Panc1 (cell line): ENCODE results near the gene MARK4. TPM values are rescaled to one million over a fixed set of nuclear protein-coding genes. Genes with fewer than 3 reads are reported as not detected.
"Not testable (repeated sequence)": the region's sequence is repeated elsewhere in the genome, so short reads cannot be mapped to it uniquely, and the experiment has no call there.

ENCODE experiments used
- ATAC-seq: fragments of 200-7000 bp; cut with Tn5 transposase; 2 replicates; pipeline ENCODE4 v1.9.1; 2020; ENCODE audit warnings: mild to moderate bottlenecking, moderate library complexity
- BruUV-seq: library from RNA; stranded (reverse); fragments of 400-500 nt; replicated peaks from 2 replicates; lab custom pipeline; 2021; lab: Mats Ljungman, UMichigan
- CTCF ChIA-PET: fragments of 300-600 bp; sonication (Branson Sonifier 250); formaldehyde crosslinking; loops from one replicate; lab custom pipeline; 2022; ENCODE audit warnings: antibody characterized with exemption; lab: Charles Lee
- POLR2A ChIA-PET: fragments of 300-600 bp; sonication (Branson Sonifier 250); formaldehyde crosslinking; loops from one replicate; lab custom pipeline; 2022; ENCODE audit warnings: antibody characterized with exemption; lab: Charles Lee
- DNase-seq: peaks from one replicate; pipeline ENCODE4 v3.0.0-alpha.2; 2010; ENCODE audit warnings: low read depth, low spot score
- H3K27ac ChIP-seq: 2 replicates; pipeline ENCODE4 v1.5.1; 2011; ENCODE audit warnings: mild to moderate bottlenecking, low read length, inconsistent platforms
- H3K27me3 ChIP-seq: fragments of 200-500 bp; sonication (Bioruptor generic); 2 replicates; pipeline ENCODE4 v1.6.0; 2014; ENCODE audit warnings: low read length, inconsistent platforms; ENCODE audit not compliant: control insufficient read depth, insufficient read depth
- H3K36me3 ChIP-seq: fragments of 200-500 bp; sonication (Bioruptor generic); 2 replicates; pipeline ENCODE4 v1.5.1; 2014; ENCODE audit warnings: inconsistent platforms, mild to moderate bottlenecking, low read length, moderate library complexity; ENCODE audit not compliant: control insufficient read depth, insufficient read depth
- H3K4me1 ChIP-seq: 2 replicates; pipeline ENCODE4 v1.5.1; 2011; ENCODE audit warnings: inconsistent platforms, mild to moderate bottlenecking, low read length, moderate library complexity; ENCODE audit not compliant: control insufficient read depth, insufficient read depth
- H3K4me3 ChIP-seq, 2 experiments: 2 replicates each; pipeline ENCODE4 v1.5.1; 2011 to 2012; ENCODE audit warnings: low read depth in 2 of 2, low read length in 2 of 2, mild to moderate bottlenecking in 2 of 2, inconsistent platforms in 1 of 2, moderate library complexity in 1 of 2
- H3K9me3 ChIP-seq: fragments of 200-500 bp; sonication (Bioruptor generic); 2 replicates; pipeline ENCODE4 v1.5.1; 2014; ENCODE audit warnings: low read depth, mild to moderate bottlenecking, inconsistent platforms, low read length, moderate library complexity; ENCODE audit not compliant: control insufficient read depth, insufficient read depth
- POLR2AphosphoS5 ChIP-seq: IDR thresholded peaks from 2 replicates; pipeline ENCODE4 v1.6.1; 2012; ENCODE audit warnings: mild to moderate bottlenecking, low read depth, low read length, moderate library complexity
- REST ChIP-seq, 2 experiments: IDR thresholded peaks; 2 replicates each; pipeline ENCODE4 v1.6.1; 2011 to 2012; ENCODE audit warnings: low read depth in 2 of 2, control low read depth in 1 of 2, low read length in 1 of 2, mild to moderate bottlenecking in 1 of 2, moderate library complexity in 1 of 2; ENCODE audit not compliant: insufficient read depth in 1 of 2
- SIN3A ChIP-seq: IDR thresholded peaks from 2 replicates; pipeline ENCODE4 v1.6.1; 2012; ENCODE audit warnings: low read depth, mild to moderate bottlenecking, low read length, moderate library complexity, borderline replicate concordance; ENCODE audit not compliant: insufficient read depth
- TCF7L2 ChIP-seq: IDR thresholded peaks from 2 replicates; pipeline ENCODE4 v1.6.1; 2011; ENCODE audit warnings: mild to moderate bottlenecking, low read depth, low read length, inconsistent platforms
- in situ Hi-C: cut with HindIII; loops from 2 replicates; pipeline ENCODE4 v1.10.0; 2016; ENCODE audit warnings: low sequenced_read_pairs, low pct_unique_long_range_greater_than_20kb
- intact Hi-C: fragments of 100-400 bp; cut with micrococcal nuclease; formaldehyde crosslinking; loops from one replicate; pipeline ENCODE4 v1.10.0; 2022; ENCODE audit not compliant: unreplicated experiment
- total RNA-seq: library from RNA; stranded (reverse); gene quantifications from one replicate; pipeline ENCODE4 v1.2.1, GENCODE V29; 2021; ENCODE audit not compliant: unreplicated experiment
- TF ChIP-seq, protein P1 (sequence below): fragments of 450-650 bp; IDR thresholded peaks from 2 replicates; pipeline ENCODE4 v1.5.1; 2017; ENCODE audit warnings: mild to moderate bottlenecking

The MARK4 gene
- total RNA-seq, 1 experiment from 2014 or later: 21.6 TPM

DNA sequence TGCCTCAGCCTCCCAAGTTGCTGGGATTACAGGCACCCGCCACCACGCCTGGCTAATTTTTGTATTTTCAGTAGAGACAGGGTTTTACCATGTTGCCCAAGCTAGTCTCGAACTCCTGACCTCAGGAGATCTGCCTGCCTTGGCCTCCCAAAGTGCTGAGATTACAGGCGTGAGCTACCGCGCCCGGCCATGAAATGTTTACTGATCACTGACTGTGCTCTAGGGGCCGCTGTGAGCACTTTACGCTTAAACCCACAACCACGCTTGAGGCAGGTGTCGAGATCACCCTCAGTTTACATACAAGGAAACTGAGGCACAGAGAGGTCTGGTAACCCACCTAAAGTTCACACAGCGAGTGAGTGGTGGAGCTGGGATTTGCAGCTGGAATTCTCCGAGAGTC lies 18.9 kb downstream of the MARK4 start:
- H3K9me3 ChIP-seq, BruUV-seq, H3K4me3 ChIP-seq, H3K36me3 ChIP-seq, ATAC-seq, H3K27me3 ChIP-seq, intact Hi-C loops, H3K27ac ChIP-seq, in situ Hi-C loops, DNase-seq, H3K4me1 ChIP-seq, CTCF ChIA-PET: not testable (repeated sequence)
- POLR2A ChIA-PET: interaction anchor here (0.6 kb wide), 1 partner anchor 21 kb away, joined by 3 read pairs; no protein-coding TSS in a partner anchor

DNA sequence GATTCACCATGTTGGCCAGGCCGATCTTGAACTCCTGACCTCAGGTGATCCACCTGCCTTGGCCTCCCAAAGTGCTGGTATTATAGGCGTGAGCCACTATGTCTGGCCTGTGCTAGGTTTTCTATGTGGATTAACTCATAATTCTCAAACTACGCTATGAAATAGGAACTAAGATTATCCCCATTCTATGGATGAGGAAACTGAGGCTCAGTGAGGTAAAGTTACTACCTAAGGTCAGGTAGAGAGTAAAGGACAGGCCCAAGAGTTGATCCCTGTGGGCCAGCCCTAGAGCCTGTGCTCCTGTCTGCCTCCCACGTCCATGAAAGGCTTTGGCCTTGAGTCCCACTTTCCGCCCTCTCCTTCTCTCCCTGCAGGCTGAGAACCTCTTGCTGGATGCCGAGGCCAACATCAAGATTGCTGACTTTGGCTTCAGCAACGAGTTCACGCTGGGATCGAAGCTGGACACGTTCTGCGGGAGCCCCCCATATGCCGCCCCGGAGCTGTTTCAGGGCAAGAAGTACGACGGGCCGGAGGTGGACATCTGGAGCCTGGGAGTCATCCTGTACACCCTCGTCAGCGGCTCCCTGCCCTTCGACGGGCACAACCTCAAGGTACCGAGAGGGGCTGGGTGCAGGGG lies 20.1 kb downstream of the MARK4 start:
- DNase-seq (no peak), ATAC-seq (no peak)
- Histone ChIP-seq H3K36me3 (no peaks in the 10 kb centered on the region), H3K27ac (no peak overlapping the region), H3K4me3 (no peak overlapping the region), H3K4me1 (no peaks in the 10 kb centered on the region), H3K27me3 (no peaks in the 10 kb centered on the region), H3K9me3 (no peaks in the 10 kb centered on the region)
- in situ Hi-C loops: no loop called here
- TF ChIP-seq POLR2AphosphoS5: no peak
- no peak for TF ChIP-seq REST (IDR thresholded peaks at IDR 0.05; ENCODE audit: insufficient read depth in 1 of 2, low read depth in 2 of 2, low read length in 1 of 2)
- intact Hi-C loops: no loop called here
- no TSS peak for BruUV-seq
- POLR2A ChIA-PET: no interaction called here
- CTCF ChIA-PET: interaction anchor here (0.6 kb wide), 1 partner anchor 52 kb away, joined by 8 read pairs; no protein-coding TSS in a partner anchor

DNA sequence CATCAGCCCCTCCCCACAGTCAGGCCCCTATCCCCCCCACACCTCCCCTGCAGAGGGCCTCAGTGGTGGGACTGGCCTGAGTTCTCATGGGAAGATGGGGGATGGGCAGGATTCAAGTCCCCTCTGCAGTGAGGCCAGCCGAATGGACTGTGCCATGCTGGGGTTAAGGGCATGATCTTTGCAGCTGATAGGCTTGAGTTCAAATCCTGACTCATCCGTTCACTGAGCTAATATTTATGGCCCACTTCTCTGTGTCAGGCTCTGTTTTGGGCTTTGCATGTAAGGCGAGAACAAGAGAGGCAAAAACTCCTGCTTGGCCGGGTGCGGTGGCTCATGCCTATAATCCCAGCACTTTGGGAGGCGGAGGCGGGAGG lies 20.7 kb downstream of the MARK4 start:
- TF ChIP-seq SIN3A: no peak
- no peak for TF ChIP-seq POLR2AphosphoS5
- TF ChIP-seq REST (IDR thresholded peaks at IDR 0.05; ENCODE audit: insufficient read depth in 1 of 2, low read depth in 2 of 2, low read length in 1 of 2): no peak
- TF ChIP-seq, protein P1, sequence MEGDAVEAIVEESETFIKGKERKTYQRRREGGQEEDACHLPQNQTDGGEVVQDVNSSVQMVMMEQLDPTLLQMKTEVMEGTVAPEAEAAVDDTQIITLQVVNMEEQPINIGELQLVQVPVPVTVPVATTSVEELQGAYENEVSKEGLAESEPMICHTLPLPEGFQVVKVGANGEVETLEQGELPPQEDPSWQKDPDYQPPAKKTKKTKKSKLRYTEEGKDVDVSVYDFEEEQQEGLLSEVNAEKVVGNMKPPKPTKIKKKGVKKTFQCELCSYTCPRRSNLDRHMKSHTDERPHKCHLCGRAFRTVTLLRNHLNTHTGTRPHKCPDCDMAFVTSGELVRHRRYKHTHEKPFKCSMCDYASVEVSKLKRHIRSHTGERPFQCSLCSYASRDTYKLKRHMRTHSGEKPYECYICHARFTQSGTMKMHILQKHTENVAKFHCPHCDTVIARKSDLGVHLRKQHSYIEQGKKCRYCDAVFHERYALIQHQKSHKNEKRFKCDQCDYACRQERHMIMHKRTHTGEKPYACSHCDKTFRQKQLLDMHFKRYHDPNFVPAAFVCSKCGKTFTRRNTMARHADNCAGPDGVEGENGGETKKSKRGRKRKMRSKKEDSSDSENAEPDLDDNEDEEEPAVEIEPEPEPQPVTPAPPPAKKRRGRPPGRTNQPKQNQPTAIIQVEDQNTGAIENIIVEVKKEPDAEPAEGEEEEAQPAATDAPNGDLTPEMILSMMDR: no peak
- no peak for TF ChIP-seq TCF7L2
- ChIA-PET CTCF (interaction anchor here (0.6 kb wide), 1 partner anchor 52 kb away, joined by 8 read pairs; no protein-coding TSS in a partner anchor), POLR2A (no interaction called here)
- Histone ChIP-seq H3K36me3 (no peaks in the 10 kb centered on the region), H3K27me3 (no peaks in the 10 kb centered on the region), H3K4me1 (no peaks in the 10 kb centered on the region), H3K4me3 (no peak overlapping the region), H3K27ac (no peak overlapping the region), H3K9me3 (no peaks in the 10 kb centered on the region)
- ATAC-seq (no peak), DNase-seq (no peak)
- BruUV-seq: no TSS peak
- in situ Hi-C loops: no loop called here
- intact Hi-C loops: no loop called here
